CD4-positive, alpha-beta T cell (primary cell): ENCODE results near the gene PDE3A. TPM values are rescaled to one million over a fixed set of nuclear protein-coding genes. Genes with fewer than 3 reads are reported as not detected.

Experiments used
- ATAC-seq: fragments of 200-7000 bp; cut with Tn5 transposase; one replicate; pipeline ENCODE4 v1.10.0; 2022; ENCODE audit warnings: mild to moderate bottlenecking; ENCODE audit not compliant: poor library complexity
- CTCF ChIA-PET: fragments of 350-600 bp; sonication (Branson Sonifier 250); formaldehyde crosslinking; loops from one replicate; lab custom pipeline; 2021; ENCODE audit warnings: antibody characterized with exemption, inconsistent platforms; lab: Charles Lee
- POLR2A ChIA-PET: fragments of 350-600 bp; sonication (Branson Sonifier 250); formaldehyde crosslinking; loops from one replicate; lab custom pipeline; 2021; ENCODE audit warnings: antibody characterized with exemption, inconsistent platforms; lab: Charles Lee
- DNase-seq, 14 experiments: peaks; one replicate each; pipeline ENCODE4 v3.0.0-alpha.2; 2013 to 2020; ENCODE audit warnings: mixed read lengths in 2 of 14
- H3K27ac ChIP-seq, 2 donors: one replicate each; pipeline versions ENCODE4 v1.5.1 to v1.7.0; 2013; ENCODE audit warnings: low read length in 2 of 2, low read depth in 1 of 2, mild to moderate bottlenecking in 1 of 2
- H3K27me3 ChIP-seq, 2 experiments: 1 replicate in 1 of 2; 2 replicates in 1 of 2; pipeline versions ENCODE4 v1.6.1 to v1.7.0; 2013; ENCODE audit warnings: low read length in 2 of 2, control low read depth in 1 of 2, mild to moderate bottlenecking in 1 of 2, moderate library complexity in 1 of 2; ENCODE audit not compliant: insufficient read depth in 2 of 2, control insufficient read depth in 1 of 2
- H3K36me3 ChIP-seq: one replicate; pipeline ENCODE4 v1.6.1; 2013; ENCODE audit warnings: low read length, control low read depth; ENCODE audit not compliant: insufficient read depth
- H3K4me1 ChIP-seq: one replicate; pipeline ENCODE4 v1.6.1; 2013; ENCODE audit warnings: low read length, control low read depth; ENCODE audit not compliant: insufficient read depth
- H3K4me3 ChIP-seq: one replicate; pipeline ENCODE4 v1.5.1; 2013; ENCODE audit warnings: mild to moderate bottlenecking, low read length, moderate library complexity
- H3K9me3 ChIP-seq, 2 experiments: 1 replicate in 1 of 2; 2 replicates in 1 of 2; pipeline versions ENCODE4 v1.6.1 to v1.7.0; 2013; ENCODE audit warnings: low read length in 2 of 2, mild to moderate bottlenecking in 2 of 2, control low read depth in 1 of 2, moderate library complexity in 1 of 2; ENCODE audit not compliant: control insufficient read depth in 1 of 2, insufficient read depth in 1 of 2
- H3K27ac Mint-ChIP-seq: one replicate; pipeline ENCODE4 v1.8.0; 2020; ENCODE audit warnings: mixed read lengths
- H3K27me3 Mint-ChIP-seq: one replicate; pipeline ENCODE4 v1.8.0; 2021; ENCODE audit warnings: mixed read lengths
- H3K36me3 Mint-ChIP-seq: one replicate; pipeline ENCODE4 v1.8.0; 2021; ENCODE audit warnings: low read depth, mixed read lengths
- H3K4me1 Mint-ChIP-seq: one replicate; pipeline ENCODE4 v1.8.0; 2021; ENCODE audit warnings: low read depth, mixed read lengths
- H3K4me3 Mint-ChIP-seq: one replicate; pipeline ENCODE4 v1.8.0; 2020; ENCODE audit warnings: mild to moderate bottlenecking, mixed read lengths
- H3K9me3 Mint-ChIP-seq: one replicate; pipeline ENCODE4 v1.8.0; 2020; ENCODE audit warnings: mixed read lengths
- intact Hi-C, 2 experiments: fragments of 100-400 bp; cut with DNase I in 1 of 2; cut with micrococcal nuclease in 1 of 2; formaldehyde crosslinking; loops; one replicate each; pipeline versions ENCODE4 v1.15.1 to v1.9.0; 2023 to 2025; cut with DNase I, micrococcal nuclease
- total RNA-seq, 174 experiments: library from RNA in 2 of 174; stranded (reverse) in 2 of 174; gene quantifications; one replicate each; pipeline ENCODE4 v1.2.3 and lab custom pipeline; 2021 to 2026
- TF ChIP-seq, protein P1 (sequence below): fragments of 200-600 bp; IDR thresholded peaks from one replicate; pipeline ENCODE4 v1.8.0; 2022; ENCODE audit warnings: antibody characterized with exemption, mild to moderate bottlenecking

PDE3A gene
- total RNA-seq, 2 experiments from 2014 or later = not detected

DNA sequence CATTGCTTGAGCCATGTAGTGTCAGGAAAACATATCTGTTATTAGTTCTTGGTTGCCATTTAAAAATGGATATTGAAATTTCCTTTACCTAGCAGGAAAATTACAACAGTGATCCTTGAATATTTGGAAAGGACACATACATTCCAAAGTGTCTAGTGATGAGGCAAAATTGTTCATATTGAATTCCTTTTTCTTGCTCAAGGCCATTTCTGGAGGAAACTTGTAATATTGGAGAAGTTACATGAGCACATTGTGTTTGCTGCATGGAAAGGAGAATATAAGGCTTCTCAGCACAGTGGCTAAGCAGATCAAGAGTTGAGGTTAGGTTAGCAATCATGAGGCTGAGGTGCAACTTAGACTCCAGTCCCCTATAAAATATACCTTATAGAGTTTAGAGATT is 121.9 kb downstream of the PDE3A start:
- no peak overlapping the region for H3K4me3 ChIP-seq
- no peak overlapping the region for H3K27ac ChIP-seq
- H3K36me3 ChIP-seq = no peaks in the 10 kb centered on the region
- Mint-ChIP-seq H3K36me3 (no peaks in the 10 kb centered on the region), H3K27ac (no peak overlapping the region), H3K4me3 (no peak overlapping the region), H3K27me3 (no peaks in the 10 kb centered on the region), H3K9me3 (peaks cover 3% of the 10 kb centered on the region), H3K4me1 (no peaks in the 10 kb centered on the region)
- intact Hi-C loops = no loop called here
- TF ChIP-seq, protein P1, sequence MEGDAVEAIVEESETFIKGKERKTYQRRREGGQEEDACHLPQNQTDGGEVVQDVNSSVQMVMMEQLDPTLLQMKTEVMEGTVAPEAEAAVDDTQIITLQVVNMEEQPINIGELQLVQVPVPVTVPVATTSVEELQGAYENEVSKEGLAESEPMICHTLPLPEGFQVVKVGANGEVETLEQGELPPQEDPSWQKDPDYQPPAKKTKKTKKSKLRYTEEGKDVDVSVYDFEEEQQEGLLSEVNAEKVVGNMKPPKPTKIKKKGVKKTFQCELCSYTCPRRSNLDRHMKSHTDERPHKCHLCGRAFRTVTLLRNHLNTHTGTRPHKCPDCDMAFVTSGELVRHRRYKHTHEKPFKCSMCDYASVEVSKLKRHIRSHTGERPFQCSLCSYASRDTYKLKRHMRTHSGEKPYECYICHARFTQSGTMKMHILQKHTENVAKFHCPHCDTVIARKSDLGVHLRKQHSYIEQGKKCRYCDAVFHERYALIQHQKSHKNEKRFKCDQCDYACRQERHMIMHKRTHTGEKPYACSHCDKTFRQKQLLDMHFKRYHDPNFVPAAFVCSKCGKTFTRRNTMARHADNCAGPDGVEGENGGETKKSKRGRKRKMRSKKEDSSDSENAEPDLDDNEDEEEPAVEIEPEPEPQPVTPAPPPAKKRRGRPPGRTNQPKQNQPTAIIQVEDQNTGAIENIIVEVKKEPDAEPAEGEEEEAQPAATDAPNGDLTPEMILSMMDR = no peak
- H3K27me3 ChIP-seq = no peaks in the 10 kb centered on the region
- no peaks in the 10 kb centered on the region for H3K9me3 ChIP-seq
- CTCF ChIA-PET = no interaction called here
- POLR2A ChIA-PET = no interaction called here
- no peaks in the 10 kb centered on the region for H3K4me1 ChIP-seq
- ATAC-seq (no peak), DNase-seq (no peak)

DNA sequence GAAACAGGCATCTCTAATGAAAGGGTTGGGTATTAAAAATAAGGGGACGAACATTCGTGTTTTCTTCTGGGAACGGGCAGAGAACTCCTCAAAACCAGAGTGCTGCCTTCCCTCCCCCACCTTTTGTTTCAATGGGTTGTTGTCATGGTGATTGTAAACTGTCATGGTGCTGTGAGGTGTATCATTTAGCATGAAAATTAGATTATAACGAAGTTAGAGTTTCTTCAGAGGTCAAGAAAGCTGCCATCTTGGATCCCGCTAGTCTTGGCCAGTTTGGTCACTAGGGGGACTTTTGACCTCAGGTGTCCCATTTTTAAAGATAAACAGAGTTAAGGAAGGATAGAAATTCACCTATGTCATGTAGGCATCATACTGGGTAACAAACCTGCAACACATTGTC is 123.0 kb downstream of the PDE3A start:
- Mint-ChIP-seq H3K36me3 (no peaks in the 10 kb centered on the region), H3K4me3 (no peak overlapping the region), H3K27ac (no peak overlapping the region), H3K4me1 (no peaks in the 10 kb centered on the region), H3K9me3 (peaks cover 3% of the 10 kb centered on the region), H3K27me3 (no peaks in the 10 kb centered on the region)
- H3K4me1 ChIP-seq = no peaks in the 10 kb centered on the region
- DNase-seq (no peak), ATAC-seq (no peak)
- no peak overlapping the region for H3K27ac ChIP-seq
- H3K4me3 ChIP-seq = no peak overlapping the region
- TF ChIP-seq, protein P1 = no peak
- ChIA-PET POLR2A (no interaction called here), CTCF (interaction anchor here (0.5 kb wide), 1 partner anchor 10 kb away, joined by 3 read pairs; no protein-coding TSS in a partner anchor)
- no peaks in the 10 kb centered on the region for H3K9me3 ChIP-seq
- H3K36me3 ChIP-seq = no peaks in the 10 kb centered on the region
- no peaks in the 10 kb centered on the region for H3K27me3 ChIP-seq
- intact Hi-C loops = no loop called here

DNA sequence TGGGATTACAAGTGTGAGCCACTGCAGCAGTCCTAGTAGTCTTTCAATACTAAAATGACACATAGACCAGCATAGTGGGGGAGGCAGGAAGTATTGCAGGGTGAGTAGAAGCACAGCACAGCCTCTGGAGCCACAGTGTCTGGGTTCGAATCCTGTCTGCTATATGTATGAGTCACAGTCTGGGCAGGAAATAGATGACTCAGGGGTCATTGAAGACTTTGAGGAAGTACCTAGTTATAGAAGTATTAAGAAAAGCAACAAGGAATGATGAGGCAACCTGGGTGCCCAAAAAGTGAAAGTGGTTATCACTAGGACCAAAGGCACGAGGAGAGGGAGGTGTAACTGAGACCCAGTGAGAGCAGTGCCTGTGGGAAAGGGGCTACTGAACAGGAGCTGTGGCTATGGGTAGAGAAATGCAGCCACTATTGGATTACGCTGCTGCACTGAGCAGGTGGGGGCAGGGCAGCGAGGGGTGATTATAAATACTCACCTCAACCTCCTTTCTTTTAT is 124.0 kb downstream of the PDE3A start:
- H3K4me3 Mint-ChIP-seq = no peak overlapping the region
- Histone ChIP-seq H3K4me1 (no peaks in the 10 kb centered on the region), H3K27ac (no peak overlapping the region), H3K36me3 (no peaks in the 10 kb centered on the region), H3K4me3 (no peak overlapping the region), H3K27me3 (no peaks in the 10 kb centered on the region), H3K9me3 (no peaks in the 10 kb centered on the region)
- TF ChIP-seq, protein P1 = no peak
- H3K27me3 Mint-ChIP-seq = no peaks in the 10 kb centered on the region
- CTCF ChIA-PET = no interaction called here
- DNase-seq (peak in 2 of 14 experiments; percentile 16 to 41), ATAC-seq (no peak)
- no peaks in the 10 kb centered on the region for H3K4me1 Mint-ChIP-seq
- H3K36me3 Mint-ChIP-seq = no peaks in the 10 kb centered on the region
- no peak overlapping the region for H3K27ac Mint-ChIP-seq
- H3K9me3 Mint-ChIP-seq = peaks cover 3% of the 10 kb centered on the region
- intact Hi-C loops = no loop called here
- POLR2A ChIA-PET = no interaction called here
